MCF 10A (cell line): ENCODE data around the gene SMG1. TPM values are rescaled to one million over a fixed set of nuclear protein-coding genes. Genes with fewer than 3 reads are reported as not detected.
"Not testable (repeated sequence)": the region's sequence is repeated elsewhere in the genome, so short reads cannot be mapped to it uniquely, and the experiment has no call there.

Experiments used
- BruUV-seq: library from RNA; stranded (reverse); fragments of 400-500 nt; replicated peaks from 2 replicates; lab custom pipeline; 2021; lab: Mats Ljungman, UMichigan
- CTCF ChIA-PET: fragments of 300-600 bp; sonication (Branson Sonifier 250); formaldehyde crosslinking; extraction: SDS; loops from one replicate; lab custom pipeline; 2021; ENCODE audit warnings: antibody characterized with exemption, inconsistent platforms; lab: Yijun Ruan, JAX
- POLR2A ChIA-PET: fragments of 300-600, 350-650 bp; sonication (Branson Sonifier 250); formaldehyde crosslinking; extraction: SDS; loops from one replicate; lab custom pipeline; 2020; ENCODE audit warnings: antibody characterized with exemption, inconsistent platforms; lab: Yijun Ruan, JAX
- DNase-seq: peaks from one replicate; pipeline ENCODE4 v3.0.0-alpha.2; 2018; ENCODE audit not compliant: unreplicated experiment
- H3K27ac Mint-ChIP-seq: one replicate; pipeline ENCODE4 v1.8.0; 2022; ENCODE audit warnings: mild to moderate bottlenecking, low read depth, mixed read lengths; ENCODE audit not compliant: unreplicated experiment
- H3K27me3 Mint-ChIP-seq: one replicate; pipeline ENCODE4 v1.8.0; 2022; ENCODE audit warnings: mixed read lengths; ENCODE audit not compliant: insufficient read depth, unreplicated experiment
- H3K36me3 Mint-ChIP-seq: one replicate; pipeline ENCODE4 v1.8.0; 2022; ENCODE audit warnings: mild to moderate bottlenecking, moderate library complexity, mixed read lengths; ENCODE audit not compliant: insufficient read depth, unreplicated experiment
- H3K4me1 Mint-ChIP-seq: one replicate; pipeline ENCODE4 v1.8.0; 2022; ENCODE audit warnings: mixed read lengths; ENCODE audit not compliant: insufficient read depth, unreplicated experiment
- H3K4me3 Mint-ChIP-seq: one replicate; pipeline ENCODE4 v1.8.0; 2022; ENCODE audit warnings: mild to moderate bottlenecking, moderate library complexity, mixed read lengths; ENCODE audit not compliant: unreplicated experiment
- H3K9me3 Mint-ChIP-seq: one replicate; pipeline ENCODE4 v1.8.0; 2022; ENCODE audit warnings: mixed read lengths; ENCODE audit not compliant: unreplicated experiment
- intact Hi-C: fragments of 100-400 bp; cut with micrococcal nuclease; formaldehyde crosslinking; loops from 2 replicates; pipeline ENCODE4 v1.14.1; 2022
- total RNA-seq: library from RNA; stranded (reverse); gene quantifications from 2 replicates; pipeline ENCODE4 v1.2.3, GENCODE V29; 2022

Gene SMG1
- total RNA-seq, 1 experiment from 2014 or later = 110 TPM

DNA sequence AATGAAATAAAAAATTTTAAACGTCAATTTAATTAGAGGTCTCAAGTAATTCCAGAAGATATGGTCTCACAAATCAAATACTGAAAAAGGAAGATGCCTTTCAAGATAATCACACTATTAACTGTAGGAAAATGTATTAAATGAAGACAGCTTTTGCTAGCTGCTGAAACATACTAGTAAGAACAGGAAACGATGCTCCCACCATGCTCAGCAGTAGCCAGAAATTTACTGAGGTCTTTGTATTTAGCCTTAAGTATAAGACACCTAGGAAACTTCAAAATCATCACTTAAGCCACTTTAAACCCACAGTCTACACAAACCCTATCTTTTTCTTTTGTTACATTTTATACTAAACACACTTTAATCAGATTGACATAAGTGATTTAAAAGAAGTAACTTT is 16.6 kb downstream of the SMG1 start:
- POLR2A ChIA-PET, H3K27me3 Mint-ChIP-seq, DNase-seq, H3K9me3 Mint-ChIP-seq, H3K27ac Mint-ChIP-seq, H3K4me3 Mint-ChIP-seq, CTCF ChIA-PET, intact Hi-C loops, H3K4me1 Mint-ChIP-seq, BruUV-seq: not testable (repeated sequence)
- peaks cover 19% of the 10 kb centered on the region for H3K36me3 Mint-ChIP-seq

DNA sequence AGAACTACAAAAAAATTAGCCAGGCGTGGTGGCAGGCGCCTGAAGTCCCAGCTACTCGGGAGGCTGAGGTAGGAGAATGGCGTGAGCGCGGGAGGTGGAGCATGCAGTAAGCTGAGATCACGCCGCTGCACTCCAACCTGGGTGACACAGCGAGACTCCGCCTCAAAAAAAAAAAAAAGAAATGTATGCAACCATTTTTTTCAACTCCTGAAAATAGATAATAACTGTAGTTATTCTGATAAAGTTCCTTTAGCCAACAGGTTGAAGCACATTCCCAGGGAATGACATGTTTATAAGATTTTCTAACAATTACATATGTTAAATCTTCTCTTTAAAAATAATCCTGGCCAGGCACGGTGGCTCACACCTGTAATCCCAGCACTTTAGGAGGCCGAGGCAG is 17.5 kb downstream of the SMG1 start:
- intact Hi-C loops, BruUV-seq, H3K27ac Mint-ChIP-seq: not testable (repeated sequence)

DNA sequence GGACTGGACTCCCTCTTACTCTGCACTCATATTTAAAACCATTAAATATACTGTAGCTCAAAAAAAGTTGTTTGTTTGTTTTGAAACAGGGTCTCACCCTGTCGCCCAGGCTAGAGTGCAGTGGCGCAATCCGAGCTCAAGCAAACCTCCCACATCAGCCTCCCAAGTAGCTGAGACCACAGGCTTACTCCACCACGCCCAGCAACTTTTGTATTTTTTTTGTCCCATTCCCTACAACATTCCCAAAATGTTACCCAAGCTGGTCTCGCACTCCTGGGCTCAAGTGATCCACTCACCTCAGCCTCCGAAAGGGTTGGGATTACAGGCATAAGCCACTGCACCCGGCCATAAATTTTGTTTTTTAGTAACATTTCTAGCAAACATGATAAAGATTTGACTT is 23.4 kb downstream of the SMG1 start:
- BruUV-seq, intact Hi-C loops, DNase-seq, H3K4me3 Mint-ChIP-seq, H3K9me3 Mint-ChIP-seq, H3K27me3 Mint-ChIP-seq, POLR2A ChIA-PET: not testable (repeated sequence)
- Mint-ChIP-seq H3K27ac (peak overlapping the region; percentile 53), H3K4me1 (peaks cover 12% of the 10 kb centered on the region), H3K36me3 (peaks cover 19% of the 10 kb centered on the region)
- CTCF ChIA-PET = interaction anchor here (0.6 to 0.7 kb wide), 2 partner anchors 59 to 67 kb away, joined by 3 to 4 read pairs; no protein-coding TSS in a partner anchor

More for the DNA sequence above, 17.5 kb downstream of the SMG1 start:
- DNase-seq, POLR2A ChIA-PET, H3K27me3 Mint-ChIP-seq, H3K4me3 Mint-ChIP-seq, H3K4me1 Mint-ChIP-seq, H3K9me3 Mint-ChIP-seq: not testable (repeated sequence)
- CTCF ChIA-PET = interaction anchor here (0.6 kb wide), 2 partner anchors 314 to 649 kb away, joined by 3 read pairs; no protein-coding TSS in a partner anchor
- H3K36me3 Mint-ChIP-seq = peaks cover 27% of the 10 kb centered on the region

DNA sequence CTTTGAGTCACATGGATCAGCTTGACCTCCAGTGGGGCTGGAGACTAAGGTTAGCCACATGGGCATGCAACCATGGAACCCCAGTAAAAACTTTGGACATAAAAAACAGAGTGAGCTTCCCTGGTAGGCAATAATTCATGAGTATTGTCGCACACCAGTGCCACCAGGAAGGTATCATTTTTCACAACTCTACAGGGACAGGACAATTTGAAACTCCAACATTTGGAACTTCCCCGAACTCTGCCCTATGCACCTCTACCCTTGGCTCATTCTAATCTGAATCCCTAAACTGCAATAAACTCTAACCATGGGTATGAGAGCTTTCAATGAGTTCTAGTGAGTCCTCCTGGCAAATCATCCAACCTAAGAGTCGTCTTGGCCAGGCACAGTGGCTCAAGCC is 24.2 kb downstream of the SMG1 start:
- intact Hi-C loops, H3K4me3 Mint-ChIP-seq, DNase-seq, H3K27ac Mint-ChIP-seq, BruUV-seq, H3K9me3 Mint-ChIP-seq, POLR2A ChIA-PET, H3K27me3 Mint-ChIP-seq: not testable (repeated sequence)
- H3K36me3 Mint-ChIP-seq = peaks cover 14% of the 10 kb centered on the region
- H3K4me1 Mint-ChIP-seq = peaks cover 12% of the 10 kb centered on the region
- CTCF ChIA-PET = interaction anchor here (0.7 kb wide), 1 partner anchor 68 kb away, joined by 3 read pairs; no protein-coding TSS in a partner anchor

DNA sequence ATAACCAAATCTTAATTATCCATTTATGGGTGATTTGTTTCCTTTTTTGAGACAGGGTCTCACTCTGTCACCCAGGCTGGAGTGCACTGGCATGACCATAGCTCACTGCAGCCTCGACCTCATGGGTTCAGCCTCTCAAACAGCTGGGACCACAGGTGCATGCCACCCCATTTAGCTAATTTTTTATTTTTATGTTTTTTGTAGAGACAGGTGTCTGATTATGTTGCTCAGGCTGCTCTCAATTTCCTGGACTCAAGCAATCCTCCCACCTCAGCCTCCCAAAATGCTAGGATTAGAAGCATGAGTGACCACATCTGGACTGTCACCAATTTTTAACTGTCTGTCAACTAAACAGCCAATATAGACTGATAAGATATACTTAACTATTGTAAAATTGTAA is 25.0 kb downstream of the SMG1 start:
- H3K27me3 Mint-ChIP-seq, BruUV-seq, H3K27ac Mint-ChIP-seq, H3K9me3 Mint-ChIP-seq, H3K4me1 Mint-ChIP-seq, intact Hi-C loops, H3K4me3 Mint-ChIP-seq, DNase-seq, CTCF ChIA-PET, POLR2A ChIA-PET: not testable (repeated sequence)
- H3K36me3 Mint-ChIP-seq = peaks cover 17% of the 10 kb centered on the region

DNA sequence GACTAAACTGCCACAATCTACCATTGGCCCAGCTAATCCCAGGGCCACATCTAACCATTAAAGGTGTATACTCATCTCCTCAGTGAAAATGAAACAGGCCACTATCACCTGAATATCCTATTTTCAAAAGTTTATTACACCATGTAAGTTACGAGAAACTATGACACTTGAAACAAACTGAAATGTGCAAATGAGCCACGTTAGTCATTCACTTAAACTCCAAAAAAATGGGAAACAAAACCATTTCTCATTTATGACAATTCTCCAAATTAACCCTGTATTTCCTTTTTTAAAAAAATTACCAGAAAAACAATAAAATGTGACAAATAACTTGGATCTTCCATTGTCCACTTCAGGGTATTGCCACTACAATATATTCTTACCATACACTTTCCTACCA is 41.8 kb downstream of the SMG1 start:
- DNase-seq, H3K4me1 Mint-ChIP-seq, H3K9me3 Mint-ChIP-seq, CTCF ChIA-PET, H3K27me3 Mint-ChIP-seq, H3K27ac Mint-ChIP-seq, BruUV-seq, H3K4me3 Mint-ChIP-seq, POLR2A ChIA-PET: not testable (repeated sequence)
- intact Hi-C loops = loop anchor here (10.0 kb wide), 1 partner anchor 80 kb away; no protein-coding TSS in a partner anchor
- H3K36me3 Mint-ChIP-seq = peaks cover 71% of the 10 kb centered on the region

DNA sequence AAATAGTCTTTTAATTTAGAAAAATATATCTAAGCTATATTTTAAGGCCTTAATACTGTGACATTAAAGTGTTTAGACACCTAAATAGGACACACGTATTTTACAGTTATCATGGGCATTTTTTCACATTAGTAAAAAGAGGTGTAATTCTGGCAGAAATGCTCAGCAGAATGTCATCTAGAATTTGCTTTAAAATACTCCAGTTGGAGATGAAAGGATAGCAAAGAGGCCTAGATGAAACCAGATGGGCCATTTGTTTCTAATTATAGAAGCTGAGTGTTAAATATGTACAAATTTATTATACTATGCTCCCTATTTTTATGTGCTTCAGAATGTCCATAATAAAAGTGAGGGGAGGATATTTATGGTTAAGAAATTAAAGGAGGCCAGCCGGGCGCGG is 48.5 kb downstream of the SMG1 start:
- BruUV-seq = not testable (repeated sequence)

DNA sequence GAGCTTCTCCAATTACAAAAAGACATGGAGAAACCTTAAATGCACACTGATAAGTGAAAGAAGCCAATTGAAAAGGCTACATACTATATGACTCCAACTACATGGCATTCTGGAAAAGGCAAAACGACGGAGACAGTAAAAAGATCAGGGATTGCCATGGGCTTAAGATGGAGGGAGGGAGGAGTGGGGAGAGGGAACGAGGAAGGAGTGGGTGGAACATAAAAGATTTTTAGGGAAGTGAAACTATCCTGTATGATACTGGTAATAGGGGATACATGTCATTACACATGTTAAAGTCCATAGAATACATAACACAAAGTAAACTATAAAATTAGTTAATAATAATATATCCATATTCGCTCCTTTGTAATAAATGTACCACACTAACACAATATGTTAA is 48.9 kb downstream of the SMG1 start:
- peaks cover 87% of the 10 kb centered on the region for H3K36me3 Mint-ChIP-seq
- H3K9me3 Mint-ChIP-seq, H3K27me3 Mint-ChIP-seq, H3K4me3 Mint-ChIP-seq, H3K4me1 Mint-ChIP-seq, BruUV-seq, intact Hi-C loops, DNase-seq, POLR2A ChIA-PET, CTCF ChIA-PET, H3K27ac Mint-ChIP-seq: not testable (repeated sequence)

More for the DNA sequence above, 48.5 kb downstream of the SMG1 start:
- intact Hi-C loops, CTCF ChIA-PET, POLR2A ChIA-PET, H3K4me1 Mint-ChIP-seq, H3K27me3 Mint-ChIP-seq, H3K27ac Mint-ChIP-seq, DNase-seq, H3K9me3 Mint-ChIP-seq, H3K4me3 Mint-ChIP-seq: not testable (repeated sequence)
- peaks cover 87% of the 10 kb centered on the region for H3K36me3 Mint-ChIP-seq

DNA sequence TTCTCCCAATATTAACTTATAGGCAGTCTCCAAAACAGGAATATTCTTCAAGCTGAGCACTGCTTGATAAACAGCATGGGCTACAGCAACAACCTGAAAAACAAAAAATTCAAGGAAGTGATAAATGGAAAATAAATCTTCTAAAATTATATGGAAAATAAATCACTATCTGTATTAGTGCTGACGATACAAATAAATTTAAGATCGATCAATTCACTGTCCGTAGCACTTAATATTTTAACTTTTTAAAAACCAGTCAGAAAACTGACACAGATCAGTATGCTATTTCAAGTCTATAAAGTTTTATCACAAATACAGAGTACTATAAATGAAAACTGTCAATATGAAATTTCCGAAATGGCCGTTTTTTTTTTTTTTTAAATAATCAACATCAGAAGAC is 49.9 kb downstream of the SMG1 start:
- peaks cover 87% of the 10 kb centered on the region for H3K36me3 Mint-ChIP-seq
- H3K4me1 Mint-ChIP-seq, BruUV-seq, H3K9me3 Mint-ChIP-seq, POLR2A ChIA-PET, CTCF ChIA-PET, DNase-seq, intact Hi-C loops, H3K27me3 Mint-ChIP-seq, H3K27ac Mint-ChIP-seq, H3K4me3 Mint-ChIP-seq: not testable (repeated sequence)
